HL-60/S4 treated with retinoic acid at 250 ng/mL for 4 days and 3 days (cell line): ENCODE results near the gene CADM1.

Experiments
- in situ Hi-C: fragments of 300-500 bp; cut with MboI; formaldehyde crosslinking; loops from 2 replicates; pipeline ENCODE4 v1.7.0; 2022; ENCODE audit warnings: low sequenced_read_pairs

Gene CADM1

DNA sequence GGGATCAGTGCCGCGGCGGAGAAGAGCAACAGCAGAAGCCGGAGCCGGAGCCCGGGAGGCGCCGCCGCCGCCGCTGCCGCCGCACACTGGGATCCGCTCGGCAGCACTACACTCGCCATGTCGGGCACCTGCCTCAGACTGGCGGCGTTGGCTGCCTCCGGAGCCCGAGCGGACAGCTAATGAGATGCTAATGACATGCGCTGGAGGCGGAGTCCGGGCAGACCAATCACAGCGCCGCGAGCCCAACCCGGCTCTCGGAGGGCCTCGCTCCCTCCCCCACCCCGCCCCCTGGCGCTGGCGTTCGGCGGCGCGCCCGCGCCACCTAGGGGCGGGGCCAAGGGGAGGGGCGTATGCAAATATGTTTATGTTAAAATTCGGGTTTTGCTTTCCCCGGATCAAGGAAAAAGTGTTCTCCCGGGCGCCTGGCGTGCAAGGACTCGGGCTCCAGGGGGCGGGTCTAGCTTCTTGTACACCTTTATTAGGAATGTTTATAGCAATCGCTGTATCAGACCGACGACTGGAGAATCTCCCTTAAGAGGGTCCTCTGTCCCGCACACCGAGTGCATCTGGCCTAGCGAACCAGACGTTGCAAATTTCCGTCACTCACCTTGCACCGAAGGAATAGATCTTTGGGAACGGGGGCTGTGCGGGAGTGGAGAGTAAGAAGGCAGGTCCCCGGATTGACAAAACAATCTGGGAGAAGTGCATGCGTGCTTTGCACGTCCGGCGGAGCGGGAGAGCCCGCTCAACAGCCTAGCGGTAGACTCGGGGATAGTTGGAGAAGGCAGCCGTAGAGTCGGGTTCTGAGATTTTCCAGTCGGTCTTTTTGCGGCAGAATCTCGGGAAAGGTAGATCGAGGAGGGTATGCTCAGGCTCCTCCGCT lies at the start of gene CADM1:
Gene CADM1, minus strand, starts transcription at position 140 of the 883 bp plus-strand sequence.
- in situ Hi-C loops = no loop called here

GRCh38 chr11:115552773-115553438 lies 48.7 kb upstream of the CADM1 start:
- in situ Hi-C loops = no loop called here

DNA sequence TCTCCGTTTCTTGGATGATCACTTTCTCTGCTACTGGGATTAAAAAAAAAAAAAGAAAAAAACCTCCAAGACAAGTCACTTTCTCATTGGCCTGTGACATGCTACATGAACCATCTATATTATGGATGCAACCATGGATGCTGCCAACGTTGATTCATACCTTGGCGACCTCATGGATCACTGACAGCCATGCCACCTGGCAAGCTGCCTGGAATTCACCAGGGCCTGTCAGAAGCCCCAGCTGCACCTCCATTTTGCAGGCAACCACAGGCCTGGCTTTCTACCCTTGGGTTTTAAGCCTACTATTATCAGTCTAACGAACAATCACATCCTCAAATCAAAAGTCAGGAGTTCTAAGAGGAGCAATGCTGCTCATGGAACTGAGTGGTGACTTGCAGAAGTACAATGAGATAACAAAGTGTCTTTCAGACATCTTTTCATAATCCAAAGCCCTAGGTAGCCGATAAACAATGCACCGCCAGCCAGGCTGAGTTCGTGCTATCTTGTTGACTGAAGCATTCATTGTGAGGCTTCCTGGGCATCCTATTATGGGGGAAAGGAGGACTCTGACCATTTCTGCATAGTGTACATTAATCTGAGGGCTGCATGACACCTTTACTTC lies 48.0 kb upstream of the CADM1 start:
- in situ Hi-C loops = no loop called here

DNA sequence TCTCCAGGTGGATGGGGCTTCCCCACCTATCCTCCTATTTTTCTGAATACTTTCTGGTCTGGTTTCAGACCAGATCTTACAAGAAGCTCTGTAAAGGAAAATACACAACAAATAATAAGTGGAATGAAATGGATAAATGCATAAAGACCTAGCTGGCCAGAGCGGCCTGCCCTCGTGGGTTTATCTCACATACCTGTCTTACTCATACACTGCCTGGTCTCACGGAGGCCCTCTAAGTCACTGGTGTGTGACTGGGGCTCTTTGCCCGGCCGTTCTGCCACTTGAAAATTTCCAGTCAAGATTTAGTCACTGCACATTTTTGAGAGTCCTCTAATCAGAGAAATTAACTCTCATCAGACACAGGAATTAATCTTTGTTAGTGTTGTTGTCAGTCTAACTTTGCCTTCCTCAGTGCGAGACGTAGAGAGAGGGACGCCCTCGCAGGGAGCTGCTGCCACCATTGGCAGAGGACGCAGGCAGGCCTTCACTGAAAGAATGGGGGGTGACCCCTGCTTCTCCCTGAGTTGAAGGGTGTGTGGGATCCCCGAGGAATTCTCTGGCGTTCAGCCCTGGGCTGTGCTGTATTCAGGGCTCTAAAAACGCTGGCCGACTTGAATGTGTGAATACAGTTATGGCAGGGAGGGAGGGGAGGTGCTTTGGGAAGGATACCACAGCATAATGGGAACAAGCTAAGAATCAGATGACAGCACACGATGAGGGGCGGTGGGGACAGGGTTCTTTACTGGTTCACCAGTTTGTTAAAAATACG lies 46.3 kb upstream of the CADM1 start:
- in situ Hi-C loops = no loop called here

DNA sequence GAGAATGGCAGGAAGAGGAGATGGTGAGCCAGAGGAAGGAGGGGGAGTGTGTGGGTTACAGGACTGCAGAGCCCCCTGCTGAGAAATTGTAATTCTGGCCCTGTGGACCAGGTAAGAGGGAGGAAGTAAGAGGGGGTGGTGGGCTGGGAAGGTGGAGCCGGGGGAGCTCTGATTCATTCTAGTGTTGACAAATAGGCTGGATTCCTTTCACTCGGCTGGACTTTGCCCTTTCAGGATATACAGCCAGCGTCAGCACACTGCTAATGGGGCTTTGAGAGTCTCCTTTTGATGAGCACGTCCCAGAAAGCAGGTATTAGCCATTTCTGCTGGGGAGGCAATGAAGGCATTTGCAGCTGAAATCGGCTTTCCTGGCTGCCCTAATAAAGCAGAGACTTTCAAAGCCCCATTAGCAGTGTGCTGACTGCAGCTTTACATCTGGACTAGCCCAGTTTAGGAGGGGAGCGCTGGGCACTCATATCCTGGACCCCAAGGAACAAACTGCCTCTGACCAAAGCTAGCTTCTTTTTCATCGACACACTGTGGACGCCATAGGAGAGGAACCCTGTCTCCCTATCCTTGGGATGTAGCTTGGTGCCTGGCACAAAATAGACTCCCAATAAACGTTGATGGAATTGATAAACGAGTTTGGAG lies 44.8 kb upstream of the CADM1 start:
- in situ Hi-C loops = no loop called here

- in situ Hi-C loops = no loop called here
These were observed 41.5 kb upstream of the CADM1 start for GRCh38 chr11:115545581-115546210.

GRCh38 chr11:115544422-115544948 lies 40.3 kb upstream of the CADM1 start:
- in situ Hi-C loops = no loop called here

DNA sequence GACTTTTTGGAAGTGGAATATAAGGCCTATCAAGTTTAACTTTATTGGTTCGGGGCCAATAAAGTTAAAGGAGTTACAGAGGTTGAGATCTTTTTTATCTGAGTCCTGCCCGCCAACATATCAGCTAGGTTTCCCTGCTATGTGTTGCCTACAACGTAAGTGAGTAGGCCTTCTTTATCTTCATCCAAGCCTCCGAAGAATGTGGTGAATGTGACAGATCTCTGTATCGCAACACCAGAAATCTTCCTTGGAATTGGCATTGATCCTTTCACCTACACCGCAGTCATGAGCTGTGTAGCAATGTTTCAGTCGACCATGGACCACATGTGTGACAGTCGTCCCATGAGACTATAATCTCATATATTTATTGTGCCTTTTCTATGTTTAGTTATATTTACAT lies 37.3 kb upstream of the CADM1 start:
- in situ Hi-C loops = no loop called here

DNA sequence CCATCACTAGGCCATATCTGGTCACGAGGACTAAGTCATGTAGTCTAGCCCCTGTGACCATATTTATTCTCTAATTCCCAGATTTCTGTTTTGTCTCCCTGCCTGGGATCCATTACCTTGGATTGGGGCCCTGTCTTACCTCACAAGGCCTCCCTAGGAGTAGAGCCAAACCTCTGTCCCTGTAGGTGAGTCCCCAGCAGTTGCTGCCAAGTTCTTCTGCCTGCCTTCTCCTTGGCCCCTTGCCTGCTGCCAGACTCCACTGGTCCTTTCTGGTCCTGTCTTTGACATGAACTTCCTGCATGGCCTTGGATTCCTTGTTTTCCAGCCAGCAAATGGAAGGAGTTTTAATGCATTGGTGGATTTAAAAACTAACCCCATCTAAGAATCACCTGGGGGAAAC lies 35.6 kb upstream of the CADM1 start:
- in situ Hi-C loops = no loop called here

DNA sequence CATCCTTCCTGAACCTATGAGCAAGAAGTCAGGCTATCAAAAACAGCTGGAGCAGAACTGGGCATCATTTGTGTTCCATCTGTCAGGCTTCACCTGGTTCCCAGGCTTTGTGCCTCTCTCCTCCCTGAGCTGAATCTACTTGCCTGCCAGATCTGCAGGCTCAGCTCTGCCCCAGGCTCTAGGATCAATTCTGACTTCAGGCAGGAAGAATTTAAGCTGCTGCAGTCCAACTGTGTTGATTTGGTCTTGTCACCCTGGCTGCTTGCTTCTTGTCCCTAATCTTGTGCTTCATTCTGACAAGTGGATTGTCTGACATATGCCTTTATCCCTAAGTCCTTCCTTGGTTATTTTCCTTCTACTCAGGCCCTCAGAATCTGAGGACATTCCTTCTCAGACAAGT lies 31.6 kb upstream of the CADM1 start:
- in situ Hi-C loops = no loop called here

GRCh38 chr11:115530752-115531151 lies 26.5 kb upstream of the CADM1 start:
- in situ Hi-C loops = no loop called here

- in situ Hi-C loops = no loop called here
These were observed 24.0 kb upstream of the CADM1 start for GRCh38 chr11:115528225-115528624.

DNA sequence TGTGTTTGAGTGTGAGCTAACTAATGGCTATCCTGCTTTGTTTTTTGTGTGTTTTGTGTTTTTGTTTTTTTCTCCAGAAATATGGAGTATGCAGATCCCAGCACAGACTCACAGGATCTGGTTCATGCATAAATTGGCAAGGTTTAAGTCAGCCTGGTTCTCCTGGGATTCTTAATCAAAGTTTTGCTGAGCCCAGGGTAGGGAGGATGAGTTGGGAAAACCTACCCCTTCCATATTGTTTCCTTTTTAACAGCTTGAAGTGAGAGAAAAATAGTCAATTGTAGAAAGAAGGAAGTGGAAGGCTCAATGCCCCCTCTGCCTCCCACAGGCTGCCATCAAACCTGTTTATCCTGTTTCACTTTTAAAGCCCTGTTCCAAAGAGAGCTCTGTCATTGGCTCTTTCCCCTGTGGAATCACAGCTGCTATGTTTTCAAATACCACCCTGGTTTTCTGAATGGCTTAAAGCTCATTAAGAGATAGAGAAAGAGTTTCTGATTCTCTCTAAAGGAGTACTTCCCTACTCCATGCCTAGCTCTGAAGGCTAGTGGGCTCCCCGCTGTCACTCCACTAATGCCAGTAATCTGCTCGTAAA lies 23.4 kb upstream of the CADM1 start:
- in situ Hi-C loops = no loop called here

GRCh38 chr11:115525531-115526006 lies 21.4 kb upstream of the CADM1 start:
- in situ Hi-C loops = no loop called here

- in situ Hi-C loops = no loop called here
These were observed 20.4 kb upstream of the CADM1 start for GRCh38 chr11:115524572-115524971.

GRCh38 chr11:115523727-115524399 lies 19.6 kb upstream of the CADM1 start:
- in situ Hi-C loops = no loop called here

DNA sequence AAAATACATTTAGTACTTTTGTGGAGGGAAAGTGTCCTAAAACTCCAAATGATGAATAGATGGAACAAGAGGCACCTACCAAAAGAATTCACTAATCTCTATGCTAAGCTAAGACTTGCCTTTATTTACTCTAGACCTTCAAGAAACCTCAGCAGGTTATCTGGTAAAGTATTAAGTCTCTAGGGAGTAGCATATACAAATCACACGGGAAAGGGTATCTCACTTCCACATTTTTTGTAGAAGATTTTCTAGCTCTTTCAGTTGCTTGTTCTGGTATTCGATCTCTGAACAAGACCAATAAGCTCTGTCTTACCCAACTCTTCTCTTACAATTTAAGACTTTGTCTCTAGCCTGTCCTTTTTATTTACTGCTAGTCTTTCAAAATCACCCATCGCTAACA lies 18.1 kb upstream of the CADM1 start:
- in situ Hi-C loops = no loop called here

DNA sequence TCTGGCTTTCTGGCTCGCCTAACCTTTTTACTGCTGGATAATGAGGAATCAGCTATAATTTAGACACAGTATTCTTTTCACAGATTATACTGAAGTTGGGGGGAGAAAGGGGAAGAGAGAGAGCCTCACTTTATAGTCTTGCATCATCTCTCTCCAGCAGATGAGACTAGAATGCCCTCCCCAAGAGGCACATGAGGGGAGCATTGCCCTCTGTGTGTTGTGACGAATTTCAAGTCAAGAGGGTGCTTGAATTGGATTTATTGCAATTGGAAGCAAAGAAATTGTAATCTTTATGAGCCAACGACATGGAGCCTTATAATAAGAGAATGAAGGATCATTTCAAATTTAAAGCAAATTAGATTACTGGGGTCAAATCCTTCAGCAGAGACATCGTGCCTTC lies 17.6 kb upstream of the CADM1 start:
- in situ Hi-C loops = no loop called here
